ENCODE data around the gene TRAF1. TPM values are rescaled to one million over a fixed set of nuclear protein-coding genes. Genes with fewer than 3 reads are reported as not detected.

Gene TRAF1
- total RNA-seq, 2 donors from 2014 or later, result 3.6 to 8.2 TPM

DNA sequence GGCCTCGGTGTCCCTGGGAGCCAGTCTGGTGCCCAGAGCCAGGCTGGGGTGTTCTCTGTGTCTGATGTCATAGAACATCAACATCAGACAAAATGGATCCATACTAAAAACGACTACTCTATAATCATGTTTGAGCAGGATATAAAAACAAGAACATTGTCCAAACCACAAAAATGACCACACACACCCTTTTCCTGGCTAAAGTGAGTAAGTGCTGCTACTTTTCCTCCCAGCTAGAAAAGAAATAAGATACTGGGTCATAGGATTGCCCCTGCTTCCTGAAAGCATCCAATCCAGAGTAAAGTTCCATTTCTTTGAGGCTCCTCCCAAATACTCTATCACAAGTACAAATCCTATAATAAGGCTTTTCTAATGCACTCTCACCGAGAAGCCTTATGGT is 19.7 kb upstream of the TRAF1 start:
- H3K27ac Mint-ChIP-seq, result no peak overlapping the region

DNA sequence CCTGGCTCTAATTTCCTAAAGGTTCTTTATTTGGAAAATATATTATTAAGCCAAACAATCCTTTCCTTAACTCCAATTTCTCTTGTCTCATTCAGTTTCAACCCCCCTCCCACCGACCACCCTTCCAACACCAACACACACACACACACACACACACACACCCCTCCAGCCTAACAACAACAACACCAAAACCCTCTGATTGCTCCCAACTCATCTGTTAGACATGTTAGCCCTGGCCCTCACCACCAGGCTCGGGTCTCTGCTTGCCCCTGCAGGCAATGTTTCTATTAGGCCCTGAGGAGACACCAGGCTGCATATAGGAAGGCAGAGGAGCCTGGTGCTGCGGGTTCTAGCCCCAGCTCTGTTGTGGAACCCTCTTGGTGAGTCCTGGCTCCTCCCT is 18.4 kb upstream of the TRAF1 start:
- peaks cover 15% of the 10 kb centered on the region for H3K4me1 Mint-ChIP-seq
- no peak overlapping the region for H3K4me3 Mint-ChIP-seq
- no peaks in the 10 kb centered on the region for H3K27me3 ChIP-seq (ENCODE audit: control insufficient read depth, insufficient read depth, low read length, poor library complexity, severe bottlenecking)
- no peaks in the 10 kb centered on the region for H3K27me3 Mint-ChIP-seq (ENCODE audit: insufficient read depth)
- no peak for DNase-seq
- peaks cover 3% of the 10 kb centered on the region for H3K4me1 ChIP-seq (ENCODE audit: control insufficient read depth, insufficient read depth, low read length)
- H3K36me3 ChIP-seq (ENCODE audit: control insufficient read depth, insufficient read depth, low read length), result no peaks in the 10 kb centered on the region
- H3K9me3 Mint-ChIP-seq, result no peaks in the 10 kb centered on the region
- H3K9ac ChIP-seq (ENCODE audit: extremely low read depth, low read length, poor library complexity, severe bottlenecking), result no peak overlapping the region
- no peak overlapping the region for H3K27ac Mint-ChIP-seq
- no peak overlapping the region for H3K27ac ChIP-seq (ENCODE audit: low read depth, low read length)
- no peaks in the 10 kb centered on the region for H3K9me3 ChIP-seq (ENCODE audit: control insufficient read depth, low read length)
- TF ChIP-seq, protein P1, sequence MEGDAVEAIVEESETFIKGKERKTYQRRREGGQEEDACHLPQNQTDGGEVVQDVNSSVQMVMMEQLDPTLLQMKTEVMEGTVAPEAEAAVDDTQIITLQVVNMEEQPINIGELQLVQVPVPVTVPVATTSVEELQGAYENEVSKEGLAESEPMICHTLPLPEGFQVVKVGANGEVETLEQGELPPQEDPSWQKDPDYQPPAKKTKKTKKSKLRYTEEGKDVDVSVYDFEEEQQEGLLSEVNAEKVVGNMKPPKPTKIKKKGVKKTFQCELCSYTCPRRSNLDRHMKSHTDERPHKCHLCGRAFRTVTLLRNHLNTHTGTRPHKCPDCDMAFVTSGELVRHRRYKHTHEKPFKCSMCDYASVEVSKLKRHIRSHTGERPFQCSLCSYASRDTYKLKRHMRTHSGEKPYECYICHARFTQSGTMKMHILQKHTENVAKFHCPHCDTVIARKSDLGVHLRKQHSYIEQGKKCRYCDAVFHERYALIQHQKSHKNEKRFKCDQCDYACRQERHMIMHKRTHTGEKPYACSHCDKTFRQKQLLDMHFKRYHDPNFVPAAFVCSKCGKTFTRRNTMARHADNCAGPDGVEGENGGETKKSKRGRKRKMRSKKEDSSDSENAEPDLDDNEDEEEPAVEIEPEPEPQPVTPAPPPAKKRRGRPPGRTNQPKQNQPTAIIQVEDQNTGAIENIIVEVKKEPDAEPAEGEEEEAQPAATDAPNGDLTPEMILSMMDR (conservative IDR thresholded peaks at IDR 0.05), result no peak
- 93% methylated on average over 3 of the region's 3 CpGs; no CpG with 5 or more reads in 1 of the 2 experiments for WGBS, 2 experiments (ENCODE audit: insufficient coverage in 1 of 2, insufficient read length in 1 of 2)
- H3K36me3 Mint-ChIP-seq (ENCODE audit: low read depth), result no peaks in the 10 kb centered on the region
- H3K4me3 ChIP-seq (ENCODE audit: low read length), result no peak overlapping the region

More for the DNA sequence above, 19.7 kb upstream of the TRAF1 start:
- Mint-ChIP-seq H3K9me3 (no peaks in the 10 kb centered on the region), H3K27me3 (ENCODE audit: insufficient read depth) (no peaks in the 10 kb centered on the region), H3K36me3 (ENCODE audit: low read depth) (peaks cover 5% of the 10 kb centered on the region), H3K4me3 (no peak overlapping the region), H3K4me1 (peaks cover 10% of the 10 kb centered on the region)
- Histone ChIP-seq H3K4me1 (ENCODE audit: control insufficient read depth, insufficient read depth, low read length) (no peaks in the 10 kb centered on the region), H3K4me3 (ENCODE audit: low read length) (no peak overlapping the region), H3K9me3 (ENCODE audit: control insufficient read depth, low read length) (no peaks in the 10 kb centered on the region), H3K36me3 (ENCODE audit: control insufficient read depth, insufficient read depth, low read length) (peaks cover 5% of the 10 kb centered on the region), H3K27me3 (ENCODE audit: control insufficient read depth, insufficient read depth, low read length, poor library complexity, severe bottlenecking) (no peaks in the 10 kb centered on the region), H3K9ac (ENCODE audit: extremely low read depth, low read length, poor library complexity, severe bottlenecking) (no peak overlapping the region), H3K27ac (ENCODE audit: low read depth, low read length) (no peak overlapping the region)
- TF ChIP-seq, protein P1 (conservative IDR thresholded peaks at IDR 0.05), result no peak
- DNase-seq, result no peak
- 90 to 95% methylated on average over 2 to 3 of the region's 3 CpGs for WGBS, 2 experiments (ENCODE audit: insufficient coverage in 1 of 2, insufficient read length in 1 of 2)

DNA sequence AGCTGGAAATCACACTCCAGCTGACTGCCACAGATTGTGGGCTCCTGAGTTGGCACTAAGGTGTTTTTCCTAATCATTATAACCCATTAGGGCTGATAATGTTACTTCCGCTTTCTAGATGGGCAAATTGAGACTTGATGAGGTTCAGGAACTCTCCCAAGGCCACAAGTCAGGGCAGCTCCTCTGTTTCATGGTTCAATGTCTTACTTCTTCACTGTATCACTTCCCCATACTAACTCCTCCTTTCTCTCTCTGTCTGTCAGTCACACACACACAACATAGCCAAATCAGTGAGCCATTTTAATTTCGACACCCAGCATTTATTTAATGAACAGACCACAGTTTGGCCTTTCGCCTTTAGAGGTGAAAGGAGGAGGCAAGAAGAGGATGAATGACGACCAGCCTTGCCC is 17.8 kb upstream of the TRAF1 start:
- Histone ChIP-seq H3K27me3 (ENCODE audit: control insufficient read depth, insufficient read depth, low read length, poor library complexity, severe bottlenecking) (no peaks in the 10 kb centered on the region), H3K9me3 (ENCODE audit: control insufficient read depth, low read length) (no peaks in the 10 kb centered on the region), H3K9ac (ENCODE audit: extremely low read depth, low read length, poor library complexity, severe bottlenecking) (no peak overlapping the region), H3K4me1 (ENCODE audit: control insufficient read depth, insufficient read depth, low read length) (peaks cover 6% of the 10 kb centered on the region), H3K36me3 (ENCODE audit: control insufficient read depth, insufficient read depth, low read length) (no peaks in the 10 kb centered on the region), H3K4me3 (ENCODE audit: low read length) (no peak overlapping the region), H3K27ac (ENCODE audit: low read depth, low read length) (no peak overlapping the region)
- DNase-seq, result no peak
- TF ChIP-seq, protein P1 (conservative IDR thresholded peaks at IDR 0.05), result no peak
- H3K4me1 Mint-ChIP-seq, result peaks cover 20% of the 10 kb centered on the region
- H3K27me3 Mint-ChIP-seq (ENCODE audit: insufficient read depth), result no peaks in the 10 kb centered on the region
- no peaks in the 10 kb centered on the region for H3K36me3 Mint-ChIP-seq (ENCODE audit: low read depth)
- 81 to 100% methylated on average over 2 to 4 of the region's 4 CpGs for WGBS, 2 experiments (ENCODE audit: insufficient coverage in 1 of 2, insufficient read length in 1 of 2)
- no peak overlapping the region for H3K27ac Mint-ChIP-seq
- no peaks in the 10 kb centered on the region for H3K9me3 Mint-ChIP-seq
- no peak overlapping the region for H3K4me3 Mint-ChIP-seq

All from endodermal cell (in vitro differentiated cells).